Endothelial cell of umbilical vein (primary cell): Measurements from ENCODE around the gene ANKRD16.

ENCODE experiments used
- CTCF ChIP-seq, 2 donors: IDR thresholded peaks; 1 replicate in 1 of 2; 2 replicates in 1 of 2; pipeline ENCODE4 v1.5.1; 2011; ENCODE audit warnings: low read length in 2 of 2, mild to moderate bottlenecking in 2 of 2, moderate library complexity in 2 of 2, control low read depth in 1 of 2, inconsistent platforms in 1 of 2, low read depth in 1 of 2; ENCODE audit not compliant: insufficient read depth in 1 of 2; ENCODE audit errors: extremely low read depth in 1 of 2
- EZH2 ChIP-seq: IDR thresholded peaks from 2 replicates; pipeline ENCODE4 v1.6.1; 2012; ENCODE audit warnings: borderline replicate concordance, low read depth, mild to moderate bottlenecking, moderate library complexity, low read length, inconsistent platforms; ENCODE audit not compliant: severe bottlenecking
- FOS ChIP-seq: IDR thresholded peaks from 2 replicates; pipeline ENCODE4 v1.6.1; 2011; ENCODE audit warnings: mild to moderate bottlenecking, low read length, moderate library complexity, borderline replicate concordance; ENCODE audit not compliant: insufficient read depth
- JUN ChIP-seq: IDR thresholded peaks from 2 replicates; pipeline ENCODE4 v1.6.1; 2011; ENCODE audit warnings: borderline replicate concordance, low read depth; ENCODE audit not compliant: insufficient read length, insufficient read depth
- MAX ChIP-seq: IDR thresholded peaks from 2 replicates; pipeline ENCODE4 v1.6.1; 2011; ENCODE audit not compliant: insufficient read depth, insufficient read length
- POLR2A ChIP-seq: IDR thresholded peaks from 2 replicates; pipeline ENCODE4 v1.6.1; 2012; ENCODE audit warnings: low read depth, mild to moderate bottlenecking, control low read depth, low read length
- POLR2AphosphoS5 ChIP-seq: IDR thresholded peaks from 2 replicates; pipeline ENCODE4 v1.6.1; 2012; ENCODE audit warnings: low read depth, mild to moderate bottlenecking, control low read depth, low read length, moderate library complexity; ENCODE audit not compliant: insufficient read depth

GRCh38 chr10:5918763-5919162 is 29.1 kb upstream of the ANKRD16 start:
- no peak for TF ChIP-seq POLR2A
- no peak for TF ChIP-seq CTCF (IDR thresholded peaks at IDR 0.05; ENCODE audit: extremely low read depth in 1 of 2, insufficient read depth in 1 of 2, low read depth in 1 of 2, low read length in 2 of 2)
- no peak for TF ChIP-seq POLR2AphosphoS5
- TF ChIP-seq FOS, result no peak
- no peak for TF ChIP-seq MAX
- no peak for TF ChIP-seq JUN
- no peak for TF ChIP-seq EZH2
